ENCODE measurements around the gene RHOJ. TPM values are rescaled to one million over a fixed set of nuclear protein-coding genes. Genes with fewer than 3 reads are reported as not detected.

RHOJ gene
- total and polyA plus RNA-seq, 2 of the 8 experiments (the other 6 are each of a cell fraction or from before 2014, with no cell fraction given) = 0.11 TPM; not detected in 1

DNA sequence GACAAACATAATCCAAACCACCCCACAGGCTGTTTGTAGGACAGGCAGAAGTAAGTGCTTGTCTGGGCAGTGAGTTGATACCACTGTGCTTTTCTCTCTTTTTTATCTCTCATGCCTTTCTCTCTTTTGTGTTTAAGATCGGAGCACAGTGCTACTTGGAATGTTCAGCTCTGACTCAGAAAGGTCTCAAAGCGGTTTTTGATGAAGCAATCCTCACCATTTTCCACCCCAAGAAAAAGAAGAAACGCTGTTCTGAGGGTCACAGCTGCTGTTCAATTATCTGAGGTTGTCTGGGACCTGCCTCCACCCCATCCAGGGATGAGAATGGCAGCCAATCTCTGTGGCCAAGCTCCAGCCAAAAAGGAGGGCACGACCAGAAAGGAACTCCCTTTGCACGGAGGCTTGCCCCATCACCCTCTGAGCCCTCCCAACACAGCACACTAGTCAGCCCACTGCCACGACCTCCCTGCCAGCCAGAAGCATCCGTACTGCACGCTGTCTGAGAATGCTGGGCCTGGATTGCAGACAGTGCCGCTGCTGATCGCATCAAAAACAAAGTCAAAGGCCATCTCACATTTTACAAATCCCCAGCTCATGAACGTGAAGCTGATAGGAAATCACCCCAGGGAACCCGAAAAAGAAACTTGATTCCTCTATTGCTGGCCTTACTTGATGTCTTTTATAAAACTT, 86.6 kb downstream of the RHOJ start (continued):
- TF ChIP-seq, protein P1, sequence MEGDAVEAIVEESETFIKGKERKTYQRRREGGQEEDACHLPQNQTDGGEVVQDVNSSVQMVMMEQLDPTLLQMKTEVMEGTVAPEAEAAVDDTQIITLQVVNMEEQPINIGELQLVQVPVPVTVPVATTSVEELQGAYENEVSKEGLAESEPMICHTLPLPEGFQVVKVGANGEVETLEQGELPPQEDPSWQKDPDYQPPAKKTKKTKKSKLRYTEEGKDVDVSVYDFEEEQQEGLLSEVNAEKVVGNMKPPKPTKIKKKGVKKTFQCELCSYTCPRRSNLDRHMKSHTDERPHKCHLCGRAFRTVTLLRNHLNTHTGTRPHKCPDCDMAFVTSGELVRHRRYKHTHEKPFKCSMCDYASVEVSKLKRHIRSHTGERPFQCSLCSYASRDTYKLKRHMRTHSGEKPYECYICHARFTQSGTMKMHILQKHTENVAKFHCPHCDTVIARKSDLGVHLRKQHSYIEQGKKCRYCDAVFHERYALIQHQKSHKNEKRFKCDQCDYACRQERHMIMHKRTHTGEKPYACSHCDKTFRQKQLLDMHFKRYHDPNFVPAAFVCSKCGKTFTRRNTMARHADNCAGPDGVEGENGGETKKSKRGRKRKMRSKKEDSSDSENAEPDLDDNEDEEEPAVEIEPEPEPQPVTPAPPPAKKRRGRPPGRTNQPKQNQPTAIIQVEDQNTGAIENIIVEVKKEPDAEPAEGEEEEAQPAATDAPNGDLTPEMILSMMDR (IDR thresholded peaks at IDR 0.05; ENCODE audit: control extremely low read depth in 1 of 3, insufficient read depth in 1 of 3, low read depth in 1 of 3, low read length in 3 of 3) = no peak

Measured in H1 (cell line).